ENCODE measurements around the gene RAB26. TPM values are rescaled to one million over a fixed set of nuclear protein-coding genes. Genes with fewer than 3 reads are reported as not detected.

RAB26 gene
- total and polyA plus RNA-seq, 2 of the 13 experiments (the other 11 are each of a cell fraction or from before 2014, with no cell fraction given): 0.86 to 3.6 TPM

DNA sequence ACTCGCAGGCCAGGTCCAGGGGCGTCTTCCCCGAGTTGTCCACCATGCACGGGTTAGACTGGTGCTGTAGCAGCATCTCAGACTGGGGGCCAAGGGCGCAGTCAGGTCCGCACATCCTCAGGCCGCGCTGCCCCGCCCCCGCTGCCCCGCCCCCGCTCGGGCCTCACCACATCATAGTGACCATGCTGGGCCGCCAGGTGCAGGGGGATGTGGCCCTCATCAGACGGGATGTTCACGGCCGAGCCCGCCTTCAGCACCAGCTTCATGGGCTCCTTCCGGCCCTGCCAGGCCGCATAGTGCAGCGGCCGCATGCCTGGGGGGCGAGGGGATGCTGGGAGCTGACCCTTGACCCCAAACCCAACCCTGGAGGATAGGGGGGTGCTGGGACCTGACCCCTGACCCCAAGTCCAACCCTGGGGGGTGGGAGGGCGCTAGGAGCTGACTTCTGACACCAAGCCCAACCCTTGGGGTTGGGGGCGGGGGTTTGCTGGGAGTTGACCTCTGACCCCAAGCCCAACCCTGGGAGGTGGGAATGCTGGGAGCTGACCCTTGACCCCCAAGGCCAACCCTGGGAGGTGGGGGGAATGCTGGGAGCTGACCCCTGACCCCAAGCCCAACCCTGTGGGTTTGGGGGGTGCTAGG lies 40.9 kb downstream of the RAB26 start (continued):
- TF ChIP-seq ZHX1 (CRISPR knock-in tag; IDR thresholded peaks at IDR 0.05; ENCODE audit: low read depth) (0 out of 2 replicates have a peak, but pooled peaks have one; percentile 31), MXI1 (IDR thresholded peaks at IDR 0.05; ENCODE audit: borderline replicate concordance, low read depth, low read length) (no peak), NR2F6 (IDR thresholded peaks at IDR 0.05) (peak; percentile 94), NR2F6 (CRISPR knock-in tag; IDR thresholded peaks at IDR 0.05) (peak; percentile 76), HOXA3 (CRISPR knock-in tag; IDR thresholded peaks at IDR 0.05) (0 out of 2 replicates have a peak, but pooled peaks have one; percentile 39), ZNF431 (CRISPR knock-in tag; IDR thresholded peaks at IDR 0.05; ENCODE audit: borderline replicate concordance, low read depth) (no peak), BCL6 (CRISPR knock-in tag; IDR thresholded peaks at IDR 0.05) (no peak), ZNF687 (CRISPR knock-in tag; IDR thresholded peaks at IDR 0.05) (peak; percentile 59), PLRG1 (conservative IDR thresholded peaks at IDR 0.05) (no peak), HNF4G (IDR thresholded peaks at IDR 0.05; ENCODE audit: borderline replicate concordance, low read depth, low read length) (peak; percentile 85), HNF4G (CRISPR knock-in tag; IDR thresholded peaks at IDR 0.05; ENCODE audit: borderline replicate concordance, low read depth) (peak; percentile 51; the same call in 1 of the 2 replicates), IRF2 (CRISPR knock-in tag; IDR thresholded peaks at IDR 0.05) (no peak), NFATC3 (CRISPR knock-in tag; IDR thresholded peaks at IDR 0.05) (no peak), NFIB (CRISPR knock-in tag; IDR thresholded peaks at IDR 0.05; ENCODE audit: borderline replicate concordance) (no peak), NR2C2 (CRISPR knock-in tag; IDR thresholded peaks at IDR 0.05; ENCODE audit: borderline replicate concordance) (peak; percentile 98)
- TF ChIP-seq, protein P1, sequence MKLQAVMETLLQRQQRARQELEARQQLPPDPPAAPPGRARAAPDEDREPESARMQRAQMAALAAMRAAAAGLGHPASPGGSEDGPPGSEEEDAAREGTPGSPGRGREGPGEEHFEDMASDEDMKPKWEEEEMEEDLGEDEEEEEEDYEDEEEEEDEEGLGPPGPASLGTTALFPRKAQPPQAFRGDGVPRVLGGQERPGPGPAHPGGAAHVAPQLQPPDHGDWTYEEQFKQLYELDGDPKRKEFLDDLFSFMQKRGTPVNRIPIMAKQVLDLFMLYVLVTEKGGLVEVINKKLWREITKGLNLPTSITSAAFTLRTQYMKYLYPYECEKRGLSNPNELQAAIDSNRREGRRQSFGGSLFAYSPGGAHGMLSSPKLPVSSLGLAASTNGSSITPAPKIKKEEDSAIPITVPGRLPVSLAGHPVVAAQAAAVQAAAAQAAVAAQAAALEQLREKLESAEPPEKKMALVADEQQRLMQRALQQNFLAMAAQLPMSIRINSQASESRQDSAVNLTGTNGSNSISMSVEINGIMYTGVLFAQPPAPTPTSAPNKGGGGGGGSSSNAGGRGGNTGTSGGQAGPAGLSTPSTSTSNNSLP (IDR thresholded peaks at IDR 0.05; ENCODE audit: low read depth, low read length): no peak
- TF ChIP-seq, protein P2, sequence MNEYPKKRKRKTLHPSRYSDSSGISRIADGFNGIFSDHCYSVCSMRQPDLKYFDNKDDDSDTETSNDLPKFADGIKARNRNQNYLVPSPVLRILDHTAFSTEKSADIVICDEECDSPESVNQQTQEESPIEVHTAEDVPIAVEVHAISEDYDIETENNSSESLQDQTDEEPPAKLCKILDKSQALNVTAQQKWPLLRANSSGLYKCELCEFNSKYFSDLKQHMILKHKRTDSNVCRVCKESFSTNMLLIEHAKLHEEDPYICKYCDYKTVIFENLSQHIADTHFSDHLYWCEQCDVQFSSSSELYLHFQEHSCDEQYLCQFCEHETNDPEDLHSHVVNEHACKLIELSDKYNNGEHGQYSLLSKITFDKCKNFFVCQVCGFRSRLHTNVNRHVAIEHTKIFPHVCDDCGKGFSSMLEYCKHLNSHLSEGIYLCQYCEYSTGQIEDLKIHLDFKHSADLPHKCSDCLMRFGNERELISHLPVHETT (CRISPR knock-in tag; conservative IDR thresholded peaks at IDR 0.05): no peak
- TF ChIP-seq, protein P3, sequence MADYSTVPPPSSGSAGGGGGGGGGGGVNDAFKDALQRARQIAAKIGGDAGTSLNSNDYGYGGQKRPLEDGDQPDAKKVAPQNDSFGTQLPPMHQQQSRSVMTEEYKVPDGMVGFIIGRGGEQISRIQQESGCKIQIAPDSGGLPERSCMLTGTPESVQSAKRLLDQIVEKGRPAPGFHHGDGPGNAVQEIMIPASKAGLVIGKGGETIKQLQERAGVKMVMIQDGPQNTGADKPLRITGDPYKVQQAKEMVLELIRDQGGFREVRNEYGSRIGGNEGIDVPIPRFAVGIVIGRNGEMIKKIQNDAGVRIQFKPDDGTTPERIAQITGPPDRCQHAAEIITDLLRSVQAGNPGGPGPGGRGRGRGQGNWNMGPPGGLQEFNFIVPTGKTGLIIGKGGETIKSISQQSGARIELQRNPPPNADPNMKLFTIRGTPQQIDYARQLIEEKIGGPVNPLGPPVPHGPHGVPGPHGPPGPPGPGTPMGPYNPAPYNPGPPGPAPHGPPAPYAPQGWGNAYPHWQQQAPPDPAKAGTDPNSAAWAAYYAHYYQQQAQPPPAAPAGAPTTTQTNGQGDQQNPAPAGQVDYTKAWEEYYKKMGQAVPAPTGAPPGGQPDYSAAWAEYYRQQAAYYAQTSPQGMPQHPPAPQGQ (CRISPR knock-in tag; IDR thresholded peaks at IDR 0.05; ENCODE audit: borderline replicate concordance): no peak
